Fibroblast of pulmonary artery (primary cell): ENCODE results near the gene GPR62.

Experiments used
- DNase-seq: peaks from one replicate; pipeline ENCODE4 v3.0.0-alpha.2; 2010; ENCODE audit warnings: low read depth
- H3K4me3 ChIP-seq: replicated peaks from 2 replicates; pipeline ENCODE4 v1.5.1; 2011; ENCODE audit warnings: low read depth, mild to moderate bottlenecking, control low read depth, low read length, moderate library complexity
- CTCF ChIP-seq: IDR thresholded peaks from 2 replicates; pipeline ENCODE4 v1.5.1; 2011; ENCODE audit warnings: mild to moderate bottlenecking, control low read depth, low read length, inconsistent platforms; ENCODE audit errors: missing control alignments

GPR62 gene

GRCh38 chr3:51934991-51935885, 19.9 kb upstream of the GPR62 start:
- DNase-seq: no peak
- TF ChIP-seq CTCF: no peak
- H3K4me3 ChIP-seq: no peak overlapping the region

GRCh38 chr3:51935886-51936755, 19.1 kb upstream of the GPR62 start:
- DNase-seq: no peak
- TF ChIP-seq CTCF: no peak
- H3K4me3 ChIP-seq: no peak overlapping the region

DNA sequence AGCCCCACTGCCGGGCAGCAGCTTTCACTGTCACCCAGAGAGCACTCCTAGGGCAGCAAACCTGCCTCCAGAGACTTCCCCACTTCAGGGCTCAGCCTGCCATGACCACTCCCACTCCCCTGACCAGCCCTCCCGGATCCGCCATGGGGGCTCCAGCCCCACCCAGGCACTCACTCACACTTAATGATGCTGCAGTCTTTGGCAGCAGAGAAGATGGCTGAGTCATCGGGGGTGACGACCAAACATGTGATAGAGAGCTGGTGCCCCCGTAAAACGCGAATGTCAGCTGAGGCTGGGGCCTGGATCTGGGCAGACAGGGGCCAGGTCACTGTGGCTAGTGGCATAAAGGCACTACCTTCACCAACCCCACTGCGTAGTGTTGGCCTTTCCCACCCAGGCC, 18.2 kb upstream of the GPR62 start:
- DNase-seq: no peak
- no peak overlapping the region for H3K4me3 ChIP-seq
- TF ChIP-seq CTCF: no peak

- no peak for DNase-seq
- H3K4me3 ChIP-seq: no peak overlapping the region
- no peak for TF ChIP-seq CTCF
Observed at GRCh38 chr3:51937611-51938450, 17.4 kb upstream of the GPR62 start.

- no peak for TF ChIP-seq CTCF
- no peak for DNase-seq
- H3K4me3 ChIP-seq: no peak overlapping the region
Observed at GRCh38 chr3:51938780-51939425, 16.3 kb upstream of the GPR62 start.
